Activated CD8-positive, alpha-beta T cell treated with anti-CD3 and anti-CD28 coated beads for 36 hours (primary cell): ENCODE data around the gene LIPK. TPM values are rescaled to one million over a fixed set of nuclear protein-coding genes. Genes with fewer than 3 reads are reported as not detected.

Experiments used
- ATAC-seq: fragments of 200-7000 bp; cut with Tn5 transposase; one replicate; pipeline ENCODE4 v1.10.0; 2021; ENCODE audit warnings: mild to moderate bottlenecking, moderate library complexity
- CTCF ChIA-PET: fragments of 350-600 bp; sonication (Branson Sonifier 250); formaldehyde crosslinking; loops from one replicate; lab custom pipeline; 2021; ENCODE audit warnings: antibody characterized with exemption; lab: Charles Lee
- POLR2A ChIA-PET: fragments of 350-600 bp; sonication (Branson Sonifier 250); formaldehyde crosslinking; loops from one replicate; lab custom pipeline; 2021; ENCODE audit warnings: antibody characterized with exemption; lab: Charles Lee
- DNase-seq: peaks from one replicate; pipeline ENCODE4 v3.0.0-alpha.2; 2020
- H3K27ac Mint-ChIP-seq: one replicate; pipeline ENCODE4 v1.8.0; 2021; ENCODE audit warnings: mild to moderate bottlenecking, mixed read lengths
- H3K27me3 Mint-ChIP-seq: one replicate; pipeline ENCODE4 v1.8.0; 2021; ENCODE audit warnings: mixed read lengths
- H3K36me3 Mint-ChIP-seq: one replicate; pipeline ENCODE4 v1.8.0; 2021; ENCODE audit warnings: low read depth, mixed read lengths
- H3K4me1 Mint-ChIP-seq: one replicate; pipeline ENCODE4 v1.8.0; 2021; ENCODE audit warnings: low read depth, mixed read lengths
- H3K4me3 Mint-ChIP-seq: one replicate; pipeline ENCODE4 v1.8.0; 2021; ENCODE audit warnings: mild to moderate bottlenecking, moderate library complexity, mixed read lengths
- H3K9me3 Mint-ChIP-seq: one replicate; pipeline ENCODE4 v1.8.0; 2021; ENCODE audit warnings: mixed read lengths
- intact Hi-C: fragments of 100-400 bp; cut with micrococcal nuclease; formaldehyde crosslinking; loops from one replicate; pipeline ENCODE4 v1.10.0; 2022
- total RNA-seq, 2 experiments: library from RNA; stranded (reverse); gene quantifications; one replicate each; pipeline ENCODE4 v1.2.3, GENCODE V29; 2021
- TF ChIP-seq, protein P1 (sequence below): fragments of 200-600 bp; IDR thresholded peaks from one replicate; pipeline ENCODE4 v1.8.0; 2022; ENCODE audit warnings: antibody characterized with exemption, mild to moderate bottlenecking

LIPK gene, protein sequence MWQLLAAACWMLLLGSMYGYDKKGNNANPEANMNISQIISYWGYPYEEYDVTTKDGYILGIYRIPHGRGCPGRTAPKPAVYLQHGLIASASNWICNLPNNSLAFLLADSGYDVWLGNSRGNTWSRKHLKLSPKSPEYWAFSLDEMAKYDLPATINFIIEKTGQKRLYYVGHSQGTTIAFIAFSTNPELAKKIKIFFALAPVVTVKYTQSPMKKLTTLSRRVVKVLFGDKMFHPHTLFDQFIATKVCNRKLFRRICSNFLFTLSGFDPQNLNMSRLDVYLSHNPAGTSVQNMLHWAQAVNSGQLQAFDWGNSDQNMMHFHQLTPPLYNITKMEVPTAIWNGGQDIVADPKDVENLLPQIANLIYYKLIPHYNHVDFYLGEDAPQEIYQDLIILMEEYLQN
- not detected for total RNA-seq

DNA sequence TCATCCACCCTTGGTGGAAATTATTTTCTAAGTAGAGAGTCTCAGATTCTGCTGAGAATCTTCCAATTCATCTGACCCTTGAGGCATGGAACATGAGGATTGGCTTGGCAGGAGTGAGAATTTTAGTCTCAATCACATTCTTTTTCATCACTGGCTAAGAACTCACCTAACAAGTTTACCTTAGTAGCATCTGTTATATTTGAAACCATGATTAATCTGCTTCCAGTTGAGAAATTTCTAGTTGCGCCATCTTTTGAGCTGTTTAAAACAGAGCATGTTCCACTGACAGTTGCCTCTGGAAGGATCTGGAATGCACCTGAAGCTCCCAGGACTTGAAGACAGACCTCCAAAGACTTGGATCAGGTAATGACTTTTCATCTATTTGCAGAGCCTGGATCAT is at the start of gene LIPK:
Gene LIPK (plus strand): TSS at position 292 of the 400 bp plus-strand sequence. CDS start 18,295 bp downstream, outside the sequence.
- TF ChIP-seq, protein P1, sequence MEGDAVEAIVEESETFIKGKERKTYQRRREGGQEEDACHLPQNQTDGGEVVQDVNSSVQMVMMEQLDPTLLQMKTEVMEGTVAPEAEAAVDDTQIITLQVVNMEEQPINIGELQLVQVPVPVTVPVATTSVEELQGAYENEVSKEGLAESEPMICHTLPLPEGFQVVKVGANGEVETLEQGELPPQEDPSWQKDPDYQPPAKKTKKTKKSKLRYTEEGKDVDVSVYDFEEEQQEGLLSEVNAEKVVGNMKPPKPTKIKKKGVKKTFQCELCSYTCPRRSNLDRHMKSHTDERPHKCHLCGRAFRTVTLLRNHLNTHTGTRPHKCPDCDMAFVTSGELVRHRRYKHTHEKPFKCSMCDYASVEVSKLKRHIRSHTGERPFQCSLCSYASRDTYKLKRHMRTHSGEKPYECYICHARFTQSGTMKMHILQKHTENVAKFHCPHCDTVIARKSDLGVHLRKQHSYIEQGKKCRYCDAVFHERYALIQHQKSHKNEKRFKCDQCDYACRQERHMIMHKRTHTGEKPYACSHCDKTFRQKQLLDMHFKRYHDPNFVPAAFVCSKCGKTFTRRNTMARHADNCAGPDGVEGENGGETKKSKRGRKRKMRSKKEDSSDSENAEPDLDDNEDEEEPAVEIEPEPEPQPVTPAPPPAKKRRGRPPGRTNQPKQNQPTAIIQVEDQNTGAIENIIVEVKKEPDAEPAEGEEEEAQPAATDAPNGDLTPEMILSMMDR: no peak
- no peak within 1 kb of the TSS for H3K4me3 Mint-ChIP-seq
- CTCF ChIA-PET: interaction anchor here (0.7 to 1.5 kb wide), 2 partner anchors 12 to 61 kb away, joined by 3 to 6 read pairs; no protein-coding TSS in a partner anchor

DNA sequence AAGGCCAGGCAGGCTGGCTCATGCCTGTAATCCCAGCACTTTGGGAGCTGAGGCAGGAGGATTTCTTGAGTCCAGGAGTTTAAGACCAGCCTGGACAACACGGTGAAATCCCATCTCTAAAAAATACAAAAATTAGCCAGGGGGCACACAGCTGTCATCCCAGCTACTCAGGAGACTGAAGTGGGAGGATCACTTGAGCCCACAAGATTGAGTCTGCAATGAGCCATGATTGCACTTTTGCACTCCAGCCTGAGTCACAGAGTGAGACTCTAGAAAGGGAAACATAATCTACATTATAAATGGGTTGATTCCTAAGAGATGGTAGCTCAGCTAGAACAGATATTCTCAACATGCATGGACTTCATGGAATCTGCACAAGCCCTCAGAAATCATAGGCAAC is 48.1 kb upstream of the LIPK start:
- Mint-ChIP-seq H3K36me3 (no peaks in the 10 kb centered on the region), H3K4me3 (no peak overlapping the region), H3K27me3 (peaks cover 7% of the 10 kb centered on the region), H3K27ac (no peak overlapping the region), H3K4me1 (no peaks in the 10 kb centered on the region), H3K9me3 (no peaks in the 10 kb centered on the region)
- TF ChIP-seq, protein P1: no peak
- ChIA-PET POLR2A (interaction anchor here (0.6 kb wide), 1 partner anchor 107 kb away, joined by 3 read pairs; no protein-coding TSS in a partner anchor), CTCF (interaction anchor here (1.1 to 1.9 kb wide), 2 partner anchors 9 to 12 kb away, joined by 3 to 4 read pairs; no protein-coding TSS in a partner anchor)
- DNase-seq (no peak), ATAC-seq (no peak)
- intact Hi-C loops: no loop called here

More for the DNA sequence above, at the start of gene LIPK:
- peaks cover 29% of the 10 kb centered on the region for H3K4me1 Mint-ChIP-seq
- ATAC-seq: no peak
- POLR2A ChIA-PET: no interaction called here
- H3K27ac Mint-ChIP-seq: no peak within 1 kb of the TSS
- H3K27me3 Mint-ChIP-seq: peaks cover 4% of the 10 kb centered on the region
- no peaks in the 10 kb centered on the region for H3K36me3 Mint-ChIP-seq
- no peaks in the 10 kb centered on the region for H3K9me3 Mint-ChIP-seq
- intact Hi-C loops: loop anchor here (2.0 kb wide), 1 partner anchor 87 kb away; no protein-coding TSS in a partner anchor
- no peak for DNase-seq

DNA sequence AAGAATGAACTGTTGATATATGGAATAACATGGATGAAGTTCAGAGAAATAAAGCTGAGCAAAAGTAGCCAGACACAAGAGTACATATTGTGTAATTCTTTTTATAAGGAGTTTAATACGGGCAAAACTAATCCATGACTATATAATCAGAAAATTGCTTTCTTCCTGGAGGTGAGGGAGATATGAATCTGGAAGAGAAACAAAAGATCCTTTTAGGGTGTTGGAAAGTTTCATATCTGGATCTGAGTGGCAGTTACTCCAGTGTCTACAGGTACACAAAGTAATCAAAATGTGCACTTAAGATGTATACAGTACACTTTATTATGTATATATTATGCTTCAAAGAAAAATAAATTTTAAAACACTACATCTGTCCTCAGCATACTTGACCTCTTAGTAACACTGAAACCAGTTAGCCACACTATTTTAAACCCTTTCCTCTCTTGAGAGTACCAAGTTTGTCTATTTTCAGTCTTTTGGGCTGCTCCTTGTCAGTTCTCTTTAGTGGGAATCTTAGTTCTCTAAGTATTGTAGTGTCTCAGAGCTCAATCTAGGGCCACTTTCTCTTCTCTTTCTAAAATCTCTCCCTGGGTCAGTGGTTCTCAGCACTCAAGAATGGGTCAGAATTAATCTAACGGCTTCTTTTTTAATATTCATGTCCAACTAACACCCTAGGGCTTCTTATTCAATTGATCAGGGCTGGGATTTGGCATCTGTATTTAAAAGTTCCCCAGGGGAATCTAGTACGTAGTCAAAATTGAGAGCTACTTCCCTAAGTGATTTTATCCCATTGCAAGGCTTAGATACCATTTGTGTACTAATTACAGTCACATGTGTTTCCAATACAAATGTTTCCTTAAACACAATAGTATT is 46.1 kb upstream of the LIPK start:
- POLR2A ChIA-PET: interaction anchor here (1.2 kb wide), 1 partner anchor 16 kb away, joined by 3 read pairs; no protein-coding TSS in a partner anchor

DNA sequence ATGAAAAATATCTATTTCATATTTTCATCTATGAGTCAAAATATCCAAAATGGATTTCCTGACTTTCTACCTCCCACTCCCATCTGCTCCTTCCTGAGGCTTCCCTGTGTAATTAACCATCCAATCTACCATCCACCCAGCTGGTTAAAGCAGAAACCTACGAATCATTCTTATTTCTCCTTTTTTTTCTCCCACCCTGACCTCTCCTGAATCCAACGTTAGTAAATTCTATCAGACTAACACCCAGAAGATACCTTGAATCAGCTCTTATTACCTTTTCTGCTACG is 45.5 kb upstream of the LIPK start:
- H3K27ac Mint-ChIP-seq: no peak overlapping the region
- intact Hi-C loops: no loop called here
- no peak overlapping the region for H3K4me3 Mint-ChIP-seq
- ChIA-PET POLR2A (no interaction called here), CTCF (interaction anchor here (1.2 to 1.4 kb wide), 2 partner anchors 9 to 67 kb away, joined by 3 read pairs; no protein-coding TSS in a partner anchor)
- TF ChIP-seq, protein P1: no peak
- H3K9me3 Mint-ChIP-seq: no peaks in the 10 kb centered on the region
- H3K4me1 Mint-ChIP-seq: no peaks in the 10 kb centered on the region
- ATAC-seq (no peak), DNase-seq (no peak)
- peaks cover 6% of the 10 kb centered on the region for H3K27me3 Mint-ChIP-seq
- H3K36me3 Mint-ChIP-seq: no peaks in the 10 kb centered on the region

More for the DNA sequence above, 46.1 kb upstream of the LIPK start:
- DNase-seq (no peak), ATAC-seq (no peak)
- H3K36me3 Mint-ChIP-seq: no peaks in the 10 kb centered on the region
- no peaks in the 10 kb centered on the region for H3K4me1 Mint-ChIP-seq
- no peaks in the 10 kb centered on the region for H3K9me3 Mint-ChIP-seq
- no peak overlapping the region for H3K4me3 Mint-ChIP-seq
- TF ChIP-seq, protein P1: no peak
- H3K27me3 Mint-ChIP-seq: peaks cover 6% of the 10 kb centered on the region
- no peak overlapping the region for H3K27ac Mint-ChIP-seq
- intact Hi-C loops: no loop called here
- CTCF ChIA-PET: interaction anchor here (1.2 to 1.4 kb wide), 2 partner anchors 10 to 67 kb away, joined by 3 read pairs; no protein-coding TSS in a partner anchor
